ENCODE measurements around the gene ZNF76.

- TF ChIP-seq POLR2AphosphoS5 (IDR thresholded peaks at IDR 0.05; ENCODE audit: borderline replicate concordance, low read depth, low read length), result no peak
- no peak for TF ChIP-seq EZH2 (IDR thresholded peaks at IDR 0.05)
Measured at GRCh38 chr6:35295036-35295435, 35.5 kb downstream of the ZNF76 start.
